HG03097 (cell line): ENCODE results near the gene CLDN2.

Experiments used
- ATAC-seq: cut with Tn5 transposase; IDR thresholded peaks from one replicate; pipeline ENCODE4 v1.9.1; 2021; ENCODE audit not compliant: unreplicated experiment, low FRiP score

The CLDN2 gene

DNA sequence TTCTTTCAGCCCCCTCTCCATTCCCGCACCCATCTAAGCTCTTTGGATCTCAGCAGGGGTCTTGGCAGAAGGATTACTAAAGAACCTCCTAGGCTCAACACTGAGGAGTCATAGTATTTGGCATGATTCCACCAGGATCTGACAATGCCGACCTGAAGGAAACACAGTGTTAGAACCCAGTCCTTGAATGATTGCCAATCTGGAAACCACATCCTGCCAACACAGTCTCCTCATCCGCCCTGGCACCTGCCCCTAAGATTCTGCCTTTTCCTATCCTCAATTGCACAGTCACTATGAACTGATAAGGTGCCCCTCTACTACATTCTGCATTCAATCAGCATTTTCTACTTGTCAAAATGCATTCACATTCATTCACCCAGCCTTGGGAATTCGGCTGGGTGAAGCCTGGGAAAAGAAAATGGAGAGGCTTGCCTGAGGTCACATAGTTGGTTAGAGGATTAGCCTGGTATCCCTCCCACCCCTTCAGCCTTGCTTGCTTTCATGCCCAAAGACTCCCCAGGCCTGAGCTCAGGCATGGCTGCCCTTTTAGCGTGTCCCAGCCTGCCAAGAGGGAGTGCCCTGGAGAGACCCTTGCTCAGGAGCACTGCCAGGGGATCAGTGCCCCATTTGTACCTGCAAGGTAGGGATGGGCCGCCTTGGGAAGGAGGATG lies 2.2 kb upstream of the CLDN2 start:
- ATAC-seq = peak; percentile 81

DNA sequence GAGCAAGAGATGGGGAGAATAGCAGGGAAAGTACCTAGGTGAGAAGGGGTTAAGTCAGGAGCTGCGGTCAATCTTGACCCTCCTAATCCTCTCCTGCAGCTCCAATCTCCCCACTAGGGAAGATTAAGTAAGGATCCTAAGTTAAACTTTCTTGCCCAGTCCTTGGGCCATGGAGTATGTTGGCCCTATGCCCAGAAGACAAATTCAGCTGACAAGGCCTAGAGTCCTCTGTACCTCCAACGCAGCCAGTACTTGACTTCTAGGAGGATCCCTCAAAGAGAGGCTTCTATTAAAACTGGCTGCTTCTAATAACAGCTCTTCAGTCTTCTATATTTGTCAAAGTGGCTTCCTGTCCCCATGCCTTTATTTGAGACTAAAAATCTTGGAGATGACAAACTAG lies 1.4 kb downstream of the CLDN2 start:
- ATAC-seq = no peak

DNA sequence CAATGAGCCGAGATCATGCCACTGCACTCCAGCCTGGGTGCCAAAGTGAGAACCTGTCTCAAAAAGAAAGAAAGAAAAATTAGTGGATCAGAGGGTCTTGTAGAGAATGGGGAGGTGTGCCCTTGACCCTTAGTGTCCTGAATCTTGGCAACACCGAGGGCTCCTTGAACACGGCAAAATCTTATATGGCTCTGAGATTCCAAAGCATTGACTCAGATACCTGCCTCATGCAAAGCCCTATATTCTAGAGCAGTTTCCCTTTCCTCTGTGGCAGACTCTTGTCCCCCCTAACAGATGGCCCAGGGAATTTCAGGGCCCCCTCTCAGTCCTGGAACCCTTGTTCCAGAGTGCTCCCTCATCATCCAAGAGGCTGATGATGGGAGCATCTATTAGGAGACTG lies 6.8 kb downstream of the CLDN2 start:
- no peak for ATAC-seq

DNA sequence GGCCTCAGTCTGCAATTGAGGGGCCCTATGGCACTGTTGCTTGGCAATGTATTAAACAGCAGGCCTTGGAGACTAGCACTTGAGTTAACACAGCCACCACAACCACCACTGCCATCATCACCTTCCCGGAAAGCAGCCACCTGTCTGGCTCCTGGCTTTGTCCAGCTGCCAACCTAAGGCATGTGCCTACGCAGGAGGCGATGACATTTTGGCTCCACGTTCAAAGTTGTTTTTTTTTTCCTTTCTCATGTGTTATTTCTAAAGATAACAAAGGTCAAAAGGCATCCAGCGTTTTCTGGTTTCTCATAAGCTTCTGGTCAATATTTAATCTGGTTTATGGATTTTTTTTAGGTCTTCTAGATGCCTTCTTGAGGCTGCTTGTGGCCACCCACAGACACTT lies 7.5 kb downstream of the CLDN2 start:
- ATAC-seq = no peak

- no peak for ATAC-seq
Measured at GRCh38 chrX:106928227-106928626, 8.0 kb downstream of the CLDN2 start.

DNA sequence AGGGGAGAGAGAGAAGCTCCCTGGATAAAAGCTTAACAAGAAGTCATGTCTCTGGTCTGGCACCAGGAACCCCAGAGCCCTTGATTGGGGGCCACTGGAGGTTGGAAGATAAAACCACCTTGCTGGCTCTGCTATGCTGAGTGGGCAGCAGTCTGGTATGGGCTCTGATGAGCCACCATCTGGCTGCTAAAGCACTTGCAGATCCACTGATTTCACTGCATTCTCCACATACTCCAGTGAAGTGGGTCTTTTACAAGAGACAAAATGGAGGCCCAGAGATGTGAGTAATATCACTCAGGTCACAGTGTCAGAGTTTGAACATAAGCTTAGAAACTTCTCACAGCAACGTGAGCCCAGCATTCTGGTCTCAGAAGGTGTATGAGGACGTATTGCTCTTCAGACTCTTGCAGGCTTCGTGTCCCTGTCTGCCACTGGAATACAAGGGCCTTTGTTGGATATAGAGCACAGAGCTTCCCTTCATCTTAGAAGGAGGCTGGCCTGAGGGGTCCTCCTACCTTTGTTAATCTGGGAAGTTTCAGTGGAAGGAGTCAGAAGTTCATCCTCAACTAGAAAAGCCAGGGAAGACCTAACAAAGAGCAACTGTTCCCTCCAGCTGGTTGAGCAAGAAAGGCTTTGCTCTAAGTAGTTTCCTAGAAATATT lies 11.8 kb downstream of the CLDN2 start:
- no peak for ATAC-seq

DNA sequence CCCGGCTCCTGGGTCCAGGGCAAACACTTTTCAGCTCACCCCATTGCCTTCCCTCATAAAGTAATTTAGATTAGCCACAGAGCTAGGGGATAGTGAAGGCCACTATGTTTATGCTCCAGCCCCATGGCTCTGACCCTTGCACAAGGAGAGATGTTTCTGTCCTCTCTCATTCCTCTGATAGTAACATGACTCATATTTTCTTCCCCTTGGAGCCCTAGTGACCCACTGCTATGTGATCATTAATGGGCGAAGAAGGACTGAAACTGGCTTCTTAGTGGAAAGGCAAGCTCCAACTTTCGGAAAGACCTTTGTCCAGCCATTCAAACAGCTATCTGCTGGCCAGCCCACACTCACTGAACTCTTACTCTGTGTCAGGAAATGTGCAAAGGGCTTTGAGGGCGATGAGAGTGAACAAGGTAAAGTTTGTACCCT lies 12.3 kb downstream of the CLDN2 start:
- ATAC-seq = no peak

DNA sequence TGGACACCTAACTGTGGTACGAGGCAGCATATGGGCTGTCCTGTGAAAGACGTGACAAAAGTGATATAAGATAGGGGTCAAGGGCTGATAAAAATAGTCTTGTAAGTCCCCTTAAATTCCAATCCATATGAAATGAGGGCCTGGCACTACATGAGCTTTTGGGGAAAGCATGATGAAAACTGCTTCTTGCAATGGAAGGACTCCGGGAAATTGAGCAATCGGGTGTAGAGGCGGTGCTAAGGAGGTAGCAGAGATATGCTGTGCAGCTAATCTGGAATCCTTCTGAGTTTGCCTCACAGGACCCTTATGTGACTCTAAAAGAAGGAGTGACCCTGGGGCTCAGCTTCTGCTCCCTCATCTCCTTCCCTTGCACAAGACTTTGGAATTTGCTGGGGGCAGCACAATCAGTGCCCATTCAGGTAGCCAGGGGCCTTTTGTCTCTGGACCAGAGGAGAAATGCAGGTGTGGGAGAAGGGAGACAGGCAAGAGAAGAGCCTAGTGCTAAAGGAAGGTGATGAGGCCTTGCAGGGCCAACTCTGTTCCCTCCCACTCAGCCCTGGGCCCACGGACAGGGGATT lies 12.8 kb downstream of the CLDN2 start:
- ATAC-seq = no peak

DNA sequence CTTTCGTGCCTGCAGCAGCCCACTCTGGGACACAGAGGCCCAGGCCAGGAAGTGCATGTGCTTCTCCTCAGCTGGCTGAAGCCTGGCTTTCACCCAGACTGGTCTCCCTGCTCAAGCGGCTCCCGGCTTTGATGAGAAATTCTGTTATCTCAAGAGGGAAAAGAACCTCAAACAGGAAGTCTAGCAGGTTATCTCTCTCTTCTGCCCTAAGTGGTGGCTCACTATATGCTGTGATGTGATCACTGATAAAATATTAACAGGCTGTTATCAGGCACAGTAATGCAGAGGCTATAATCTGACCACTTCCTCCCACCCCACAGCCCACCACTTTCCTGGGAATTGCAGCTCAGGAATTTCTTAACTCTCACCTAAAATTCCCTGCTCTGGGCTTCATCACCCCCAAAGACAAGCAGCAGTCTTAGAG lies 13.3 kb downstream of the CLDN2 start:
- no peak for ATAC-seq

DNA sequence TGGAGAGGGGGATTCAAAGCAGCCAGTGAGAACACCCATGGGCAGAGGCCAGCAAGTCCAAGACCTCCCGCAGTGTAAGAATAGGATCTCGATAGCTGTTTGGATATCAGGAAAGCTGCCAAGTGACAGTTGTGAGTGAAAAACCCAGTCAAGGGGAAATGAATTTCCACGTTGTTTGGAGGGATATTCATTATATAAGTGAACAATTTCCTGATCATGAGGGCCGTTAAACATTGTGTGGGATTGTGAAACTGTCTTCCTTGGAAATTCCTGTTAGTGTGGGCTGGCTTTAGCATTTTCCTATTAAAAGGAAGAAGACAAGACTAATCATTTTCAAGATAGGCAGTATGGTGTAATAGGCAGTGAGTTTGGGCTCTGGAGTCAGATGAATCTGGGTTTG lies 15.0 kb downstream of the CLDN2 start:
- ATAC-seq = no peak

- no peak for ATAC-seq
Measured at GRCh38 chrX:106936246-106936645, 16.0 kb downstream of the CLDN2 start.

DNA sequence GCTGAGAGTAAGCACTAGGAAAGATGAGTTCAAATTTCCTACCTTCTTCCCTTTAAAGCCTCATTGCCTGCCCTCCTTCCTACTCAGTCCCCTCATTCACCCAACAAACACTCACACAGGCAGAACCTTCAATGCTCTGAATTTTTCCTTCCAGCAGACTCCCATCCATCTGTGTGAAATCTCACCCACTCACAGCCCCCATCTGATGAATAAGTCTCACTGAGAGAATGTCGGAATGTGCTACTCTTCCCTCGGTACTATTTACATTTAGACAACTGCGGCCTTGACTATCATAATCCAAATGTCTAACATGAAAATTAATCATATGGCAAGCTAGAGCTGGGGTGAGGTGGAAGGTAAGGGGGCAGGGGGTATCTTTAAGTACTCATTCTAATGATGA lies 19.4 kb downstream of the CLDN2 start:
- no peak for ATAC-seq

DNA sequence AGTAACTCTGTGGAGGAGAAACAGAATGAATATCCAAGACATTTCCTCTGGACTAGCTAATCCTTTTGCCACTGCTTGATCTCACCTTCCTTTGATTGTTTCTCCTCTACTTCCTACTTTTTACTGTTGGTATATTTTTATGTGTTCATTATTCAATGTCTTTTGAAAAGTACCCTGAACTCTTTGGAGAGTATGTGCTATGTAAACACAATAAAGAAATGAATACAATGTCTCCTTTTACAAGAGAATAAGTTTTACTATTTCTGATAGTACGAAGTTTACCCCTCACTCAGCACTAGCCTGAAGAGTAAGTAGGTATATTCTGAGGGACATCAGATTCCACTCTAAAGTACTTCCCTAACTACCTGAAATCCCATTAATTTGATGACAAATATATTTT lies 19.9 kb downstream of the CLDN2 start:
- no peak for ATAC-seq

- no peak for ATAC-seq
Measured at GRCh38 chrX:106946464-106946863, 26.3 kb downstream of the CLDN2 start.

- no peak for ATAC-seq
Measured at GRCh38 chrX:106948641-106949040, 28.4 kb downstream of the CLDN2 start.

- ATAC-seq = no peak
Measured at GRCh38 chrX:106949366-106949765, 29.2 kb downstream of the CLDN2 start.

DNA sequence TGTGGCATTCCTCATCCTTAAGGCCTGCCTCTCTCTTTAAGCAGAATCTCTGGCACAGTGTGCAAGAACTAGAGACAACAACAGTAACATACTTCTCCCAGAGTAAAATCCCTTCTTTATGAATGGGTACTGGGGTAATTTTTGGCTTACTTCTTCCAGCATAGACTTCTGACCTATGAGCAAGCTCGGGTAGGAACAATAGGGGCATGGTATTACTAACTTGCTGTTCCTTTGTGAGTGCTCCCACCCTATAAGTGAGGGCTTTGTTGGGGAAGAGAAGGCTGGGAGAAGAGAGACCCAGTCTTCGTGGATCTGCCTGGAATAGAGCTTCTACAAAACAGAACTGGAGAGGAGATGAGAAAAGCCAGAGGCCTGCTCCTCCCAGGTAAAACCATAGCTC lies 30.2 kb downstream of the CLDN2 start:
- no peak for ATAC-seq

- no peak for ATAC-seq
Measured at GRCh38 chrX:106951230-106951629, 31.0 kb downstream of the CLDN2 start.

DNA sequence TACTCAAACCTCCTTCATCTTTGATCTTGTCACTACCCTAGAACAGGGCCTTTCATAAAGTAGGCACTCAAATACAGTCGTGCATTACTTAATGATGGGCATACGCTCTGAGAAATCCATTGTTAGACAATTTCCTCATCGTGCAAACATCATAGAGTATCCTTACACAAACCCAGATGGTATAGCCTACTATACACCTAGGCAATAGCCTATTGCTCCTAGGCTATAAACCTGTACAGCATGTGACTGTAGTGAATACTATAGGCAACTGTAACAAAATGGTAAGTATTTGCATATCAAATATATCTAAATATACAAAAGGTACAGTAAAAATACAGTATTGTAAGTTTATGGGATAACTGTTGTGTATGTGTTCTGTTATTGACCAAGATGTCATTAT lies 31.9 kb downstream of the CLDN2 start:
- no peak for ATAC-seq

DNA sequence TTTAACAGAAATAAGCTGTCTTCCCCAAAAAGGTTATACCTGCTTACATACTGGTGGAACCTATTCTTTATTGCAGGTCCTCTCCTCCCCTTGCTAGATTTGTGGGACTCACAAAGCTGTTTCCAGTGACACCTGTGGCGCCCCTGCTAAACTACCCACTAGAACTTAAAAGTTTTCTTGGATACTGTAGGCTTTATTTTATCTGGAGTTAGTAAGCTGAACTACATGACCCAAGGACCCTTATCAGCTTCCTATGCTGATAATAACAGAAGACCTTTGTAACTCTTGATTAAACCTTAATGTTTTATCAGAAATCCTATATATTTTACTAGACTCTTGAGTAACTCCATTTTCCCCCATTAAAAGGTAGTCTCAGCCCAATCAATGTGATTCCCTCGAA lies 32.3 kb downstream of the CLDN2 start:
- ATAC-seq = no peak

- ATAC-seq = no peak
Measured at GRCh38 chrX:106952988-106953387, 32.8 kb downstream of the CLDN2 start.

DNA sequence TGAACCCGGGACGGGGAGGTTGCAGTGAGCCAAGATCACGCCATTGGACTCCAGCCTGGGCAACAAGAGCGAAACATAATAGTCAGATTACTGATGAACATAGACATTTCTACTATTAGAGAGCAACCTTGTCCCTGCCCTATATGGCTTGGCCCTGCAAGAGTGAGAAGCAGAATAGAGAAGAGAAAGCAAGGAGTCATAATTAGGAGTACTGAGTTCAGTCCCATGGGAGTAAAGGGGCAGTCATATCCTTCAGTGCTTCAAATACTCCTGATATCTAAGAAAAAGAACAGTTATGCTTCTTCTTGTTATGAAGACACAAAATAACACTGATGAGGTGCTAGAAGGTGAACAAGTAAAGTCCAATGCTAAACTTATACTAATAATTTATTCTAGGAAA lies 33.8 kb downstream of the CLDN2 start:
- no peak for ATAC-seq
